Measurements from ENCODE around the gene LCP1.

- TF ChIP-seq, protein P1, sequence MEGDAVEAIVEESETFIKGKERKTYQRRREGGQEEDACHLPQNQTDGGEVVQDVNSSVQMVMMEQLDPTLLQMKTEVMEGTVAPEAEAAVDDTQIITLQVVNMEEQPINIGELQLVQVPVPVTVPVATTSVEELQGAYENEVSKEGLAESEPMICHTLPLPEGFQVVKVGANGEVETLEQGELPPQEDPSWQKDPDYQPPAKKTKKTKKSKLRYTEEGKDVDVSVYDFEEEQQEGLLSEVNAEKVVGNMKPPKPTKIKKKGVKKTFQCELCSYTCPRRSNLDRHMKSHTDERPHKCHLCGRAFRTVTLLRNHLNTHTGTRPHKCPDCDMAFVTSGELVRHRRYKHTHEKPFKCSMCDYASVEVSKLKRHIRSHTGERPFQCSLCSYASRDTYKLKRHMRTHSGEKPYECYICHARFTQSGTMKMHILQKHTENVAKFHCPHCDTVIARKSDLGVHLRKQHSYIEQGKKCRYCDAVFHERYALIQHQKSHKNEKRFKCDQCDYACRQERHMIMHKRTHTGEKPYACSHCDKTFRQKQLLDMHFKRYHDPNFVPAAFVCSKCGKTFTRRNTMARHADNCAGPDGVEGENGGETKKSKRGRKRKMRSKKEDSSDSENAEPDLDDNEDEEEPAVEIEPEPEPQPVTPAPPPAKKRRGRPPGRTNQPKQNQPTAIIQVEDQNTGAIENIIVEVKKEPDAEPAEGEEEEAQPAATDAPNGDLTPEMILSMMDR (tag by site-specific recombination; IDR thresholded peaks at IDR 0.05): no peak
- TF ChIP-seq, protein P2, sequence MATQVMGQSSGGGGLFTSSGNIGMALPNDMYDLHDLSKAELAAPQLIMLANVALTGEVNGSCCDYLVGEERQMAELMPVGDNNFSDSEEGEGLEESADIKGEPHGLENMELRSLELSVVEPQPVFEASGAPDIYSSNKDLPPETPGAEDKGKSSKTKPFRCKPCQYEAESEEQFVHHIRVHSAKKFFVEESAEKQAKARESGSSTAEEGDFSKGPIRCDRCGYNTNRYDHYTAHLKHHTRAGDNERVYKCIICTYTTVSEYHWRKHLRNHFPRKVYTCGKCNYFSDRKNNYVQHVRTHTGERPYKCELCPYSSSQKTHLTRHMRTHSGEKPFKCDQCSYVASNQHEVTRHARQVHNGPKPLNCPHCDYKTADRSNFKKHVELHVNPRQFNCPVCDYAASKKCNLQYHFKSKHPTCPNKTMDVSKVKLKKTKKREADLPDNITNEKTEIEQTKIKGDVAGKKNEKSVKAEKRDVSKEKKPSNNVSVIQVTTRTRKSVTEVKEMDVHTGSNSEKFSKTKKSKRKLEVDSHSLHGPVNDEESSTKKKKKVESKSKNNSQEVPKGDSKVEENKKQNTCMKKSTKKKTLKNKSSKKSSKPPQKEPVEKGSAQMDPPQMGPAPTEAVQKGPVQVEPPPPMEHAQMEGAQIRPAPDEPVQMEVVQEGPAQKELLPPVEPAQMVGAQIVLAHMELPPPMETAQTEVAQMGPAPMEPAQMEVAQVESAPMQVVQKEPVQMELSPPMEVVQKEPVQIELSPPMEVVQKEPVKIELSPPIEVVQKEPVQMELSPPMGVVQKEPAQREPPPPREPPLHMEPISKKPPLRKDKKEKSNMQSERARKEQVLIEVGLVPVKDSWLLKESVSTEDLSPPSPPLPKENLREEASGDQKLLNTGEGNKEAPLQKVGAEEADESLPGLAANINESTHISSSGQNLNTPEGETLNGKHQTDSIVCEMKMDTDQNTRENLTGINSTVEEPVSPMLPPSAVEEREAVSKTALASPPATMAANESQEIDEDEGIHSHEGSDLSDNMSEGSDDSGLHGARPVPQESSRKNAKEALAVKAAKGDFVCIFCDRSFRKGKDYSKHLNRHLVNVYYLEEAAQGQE (tag by site-specific recombination; IDR thresholded peaks at IDR 0.05): no peak
- no peak for TF ChIP-seq ZNF175 (tag by site-specific recombination; IDR thresholded peaks at IDR 0.05)
- TF ChIP-seq, protein P3, sequence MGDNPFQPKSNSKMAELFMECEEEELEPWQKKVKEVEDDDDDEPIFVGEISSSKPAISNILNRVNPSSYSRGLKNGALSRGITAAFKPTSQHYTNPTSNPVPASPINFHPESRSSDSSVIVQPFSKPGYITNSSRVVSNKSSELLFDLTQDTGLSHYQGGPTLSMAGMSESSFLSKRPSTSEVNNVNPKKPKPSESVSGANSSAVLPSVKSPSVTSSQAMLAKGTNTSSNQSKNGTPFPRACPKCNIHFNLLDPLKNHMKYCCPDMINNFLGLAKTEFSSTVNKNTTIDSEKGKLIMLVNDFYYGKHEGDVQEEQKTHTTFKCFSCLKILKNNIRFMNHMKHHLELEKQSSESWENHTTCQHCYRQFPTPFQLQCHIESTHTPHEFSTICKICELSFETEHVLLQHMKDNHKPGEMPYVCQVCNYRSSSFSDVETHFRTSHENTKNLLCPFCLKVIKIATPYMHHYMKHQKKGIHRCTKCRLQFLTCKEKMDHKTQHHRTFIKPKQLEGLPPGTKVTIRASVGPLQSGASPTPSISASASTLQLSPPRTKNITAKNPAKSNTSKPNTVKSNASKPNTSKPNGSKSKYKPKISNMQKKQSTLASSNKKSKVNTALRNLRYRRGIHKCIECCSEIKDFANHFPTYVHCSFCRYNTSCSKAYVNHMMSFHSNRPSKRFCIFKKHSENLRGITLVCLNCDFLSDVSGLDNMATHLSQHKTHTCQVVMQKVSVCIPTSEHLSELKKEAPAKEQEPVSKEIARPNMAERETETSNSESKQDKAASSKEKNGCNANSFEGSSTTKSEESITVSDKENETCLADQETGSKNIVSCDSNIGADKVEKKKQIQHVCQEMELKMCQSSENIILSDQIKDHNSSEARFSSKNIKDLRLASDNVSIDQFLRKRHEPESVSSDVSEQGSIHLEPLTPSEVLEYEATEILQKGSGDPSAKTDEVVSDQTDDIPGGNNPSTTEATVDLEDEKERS (tag by site-specific recombination; IDR thresholded peaks at IDR 0.05): no peak
- no peak for TF ChIP-seq ZNF239 (tag by site-specific recombination; IDR thresholded peaks at IDR 0.05)
Measured at GRCh38 chr13:46103037-46103436, 78.9 kb downstream of the LCP1 start.
